ENCODE measurements around the gene AFG1L.

Gene AFG1L

GRCh38 chr6:108331982-108332381 is 37.1 kb downstream of the AFG1L start:
- H3K4me3 ChIP-seq (ENCODE audit: low read length), result no peak overlapping the region
- TF ChIP-seq, protein P1, sequence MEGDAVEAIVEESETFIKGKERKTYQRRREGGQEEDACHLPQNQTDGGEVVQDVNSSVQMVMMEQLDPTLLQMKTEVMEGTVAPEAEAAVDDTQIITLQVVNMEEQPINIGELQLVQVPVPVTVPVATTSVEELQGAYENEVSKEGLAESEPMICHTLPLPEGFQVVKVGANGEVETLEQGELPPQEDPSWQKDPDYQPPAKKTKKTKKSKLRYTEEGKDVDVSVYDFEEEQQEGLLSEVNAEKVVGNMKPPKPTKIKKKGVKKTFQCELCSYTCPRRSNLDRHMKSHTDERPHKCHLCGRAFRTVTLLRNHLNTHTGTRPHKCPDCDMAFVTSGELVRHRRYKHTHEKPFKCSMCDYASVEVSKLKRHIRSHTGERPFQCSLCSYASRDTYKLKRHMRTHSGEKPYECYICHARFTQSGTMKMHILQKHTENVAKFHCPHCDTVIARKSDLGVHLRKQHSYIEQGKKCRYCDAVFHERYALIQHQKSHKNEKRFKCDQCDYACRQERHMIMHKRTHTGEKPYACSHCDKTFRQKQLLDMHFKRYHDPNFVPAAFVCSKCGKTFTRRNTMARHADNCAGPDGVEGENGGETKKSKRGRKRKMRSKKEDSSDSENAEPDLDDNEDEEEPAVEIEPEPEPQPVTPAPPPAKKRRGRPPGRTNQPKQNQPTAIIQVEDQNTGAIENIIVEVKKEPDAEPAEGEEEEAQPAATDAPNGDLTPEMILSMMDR (conservative IDR thresholded peaks at IDR 0.05; ENCODE audit: low read depth, low read length), result no peak
- DNase-seq (ENCODE audit: low read depth), result no peak

DNA sequence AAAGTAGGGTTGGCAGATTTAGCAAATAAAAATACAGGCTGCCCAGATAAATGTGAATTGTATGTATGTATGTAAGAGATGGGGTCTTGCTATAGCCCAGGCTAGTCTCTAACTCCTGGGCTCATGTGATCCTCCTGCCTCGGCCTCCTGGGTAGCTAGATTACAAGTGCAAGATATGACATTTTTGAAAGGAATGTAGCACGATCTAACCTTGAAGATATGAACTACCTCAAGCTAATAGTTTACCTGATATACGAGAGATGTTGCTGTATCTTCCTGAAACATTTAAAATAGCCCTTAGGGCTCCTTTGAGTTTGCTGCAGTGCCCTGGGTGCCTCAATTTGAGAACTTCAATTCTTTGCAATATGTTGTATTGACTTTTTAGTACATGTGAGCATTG is 42.1 kb downstream of the AFG1L start:
- H3K4me3 ChIP-seq (ENCODE audit: low read length), result no peak overlapping the region
- TF ChIP-seq, protein P1 (conservative IDR thresholded peaks at IDR 0.05; ENCODE audit: low read depth, low read length), result no peak
- no peak for DNase-seq (ENCODE audit: low read depth)

DNA sequence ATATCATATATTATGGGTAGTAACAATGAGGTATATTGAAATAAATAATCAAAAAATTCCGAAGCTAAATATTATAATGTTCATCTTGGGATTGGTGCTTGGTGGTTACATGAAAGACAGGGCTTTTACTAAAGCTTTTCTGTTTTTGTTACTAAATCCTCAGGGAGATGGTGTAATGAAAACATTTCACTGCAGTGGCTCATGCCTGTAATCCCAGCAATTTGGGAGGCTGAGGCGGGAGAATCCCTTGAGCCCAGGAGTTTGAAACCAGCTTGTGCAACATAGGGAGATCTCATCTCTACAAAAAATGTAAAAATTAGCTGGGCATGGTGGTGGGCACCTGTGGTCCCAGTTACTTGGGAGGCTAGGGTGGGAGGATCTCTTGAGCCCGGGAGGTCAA is 42.9 kb downstream of the AFG1L start:
- TF ChIP-seq, protein P1 (conservative IDR thresholded peaks at IDR 0.05; ENCODE audit: low read depth, low read length), result no peak
- no peak for DNase-seq (ENCODE audit: low read depth)
- H3K4me3 ChIP-seq (ENCODE audit: low read length), result no peak overlapping the region

- TF ChIP-seq, protein P1 (conservative IDR thresholded peaks at IDR 0.05; ENCODE audit: low read depth, low read length), result no peak
- no peak for DNase-seq (ENCODE audit: low read depth)
- no peak overlapping the region for H3K4me3 ChIP-seq (ENCODE audit: low read length)
These were observed 46.5 kb downstream of the AFG1L start for GRCh38 chr6:108341372-108341771.

DNA sequence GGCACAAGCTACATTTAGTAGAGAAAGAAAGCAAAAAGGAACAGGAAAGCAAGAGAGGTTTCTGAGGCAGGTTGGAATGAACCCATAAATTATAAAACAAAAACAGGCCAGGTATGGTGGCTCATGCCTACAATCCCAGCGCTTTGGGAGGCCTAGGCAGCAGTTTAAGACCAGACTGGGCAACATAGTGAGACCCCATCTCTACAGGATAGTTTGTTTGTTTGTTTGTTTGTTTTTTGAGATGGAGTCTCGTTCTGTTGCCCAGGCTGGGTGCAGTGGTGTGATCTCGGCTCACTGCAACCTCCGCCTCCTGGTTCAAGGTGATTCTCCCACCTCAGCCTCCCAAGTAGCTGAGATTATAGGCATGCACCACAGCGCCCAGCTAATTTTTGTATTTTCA is 49.0 kb downstream of the AFG1L start:
- no peak overlapping the region for H3K4me3 ChIP-seq (ENCODE audit: low read length)
- TF ChIP-seq, protein P1 (conservative IDR thresholded peaks at IDR 0.05; ENCODE audit: low read depth, low read length), result no peak

DNA sequence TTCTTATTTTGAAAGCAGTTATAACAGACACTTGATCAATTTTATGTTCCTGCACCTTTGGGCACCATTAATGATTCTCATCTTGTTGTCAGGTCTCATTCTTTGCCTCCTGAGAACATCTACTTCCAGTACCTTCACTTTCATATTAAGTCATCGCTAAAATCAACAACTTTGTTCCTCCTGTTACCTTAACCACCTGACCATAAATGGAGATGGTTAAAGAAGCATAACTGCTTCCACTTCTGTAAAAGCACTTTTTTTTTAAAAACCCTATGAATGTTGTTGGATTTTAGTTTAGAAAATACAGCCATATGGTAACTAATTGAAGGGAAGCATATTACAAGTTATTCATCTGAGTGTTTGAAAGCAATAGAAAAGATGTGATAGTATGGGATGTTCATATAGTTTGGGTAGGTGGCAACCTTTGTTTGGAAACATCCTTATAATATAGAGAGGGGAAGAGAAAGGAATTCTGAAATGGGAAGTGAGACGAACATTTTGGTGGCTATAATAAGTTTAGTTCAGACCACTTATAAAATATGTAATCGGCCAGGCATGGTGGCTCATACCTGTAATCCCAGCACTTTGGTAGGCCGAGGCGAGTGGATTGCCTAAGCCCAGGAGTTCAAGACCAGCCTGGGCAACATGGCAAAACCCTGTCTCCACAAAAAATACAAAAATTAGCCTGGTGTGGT is 53.9 kb downstream of the AFG1L start:
- TF ChIP-seq, protein P1 (conservative IDR thresholded peaks at IDR 0.05; ENCODE audit: low read depth, low read length), result no peak
- DNase-seq (ENCODE audit: low read depth), result no peak
- no peak overlapping the region for H3K4me3 ChIP-seq (ENCODE audit: low read length)

More for the DNA sequence above, 49.0 kb downstream of the AFG1L start:
- DNase-seq (ENCODE audit: low read depth), result no peak

GRCh38 chr6:108350528-108350927 is 55.7 kb downstream of the AFG1L start:
- no peak for DNase-seq (ENCODE audit: low read depth)
- no peak overlapping the region for H3K4me3 ChIP-seq (ENCODE audit: low read length)

More at GRCh38 chr6:108350528-108350927, 55.7 kb downstream of the AFG1L start:
- TF ChIP-seq, protein P1 (conservative IDR thresholded peaks at IDR 0.05; ENCODE audit: low read depth, low read length), result no peak
